GM18858 (cell line): ENCODE data around the gene OLFML1.

Source experiments
- ATAC-seq: cut with Tn5 transposase; IDR thresholded peaks from one replicate; pipeline ENCODE4 v1.9.1; 2021; ENCODE audit not compliant: unreplicated experiment

Gene OLFML1

GRCh38 chr11:7485186-7486097 lies at the start of gene OLFML1:
TSS of gene OLFML1 (plus strand) at chr11:7485506. CDS start at chr11:7485876, 370 bp downstream.
- no peak for ATAC-seq

DNA sequence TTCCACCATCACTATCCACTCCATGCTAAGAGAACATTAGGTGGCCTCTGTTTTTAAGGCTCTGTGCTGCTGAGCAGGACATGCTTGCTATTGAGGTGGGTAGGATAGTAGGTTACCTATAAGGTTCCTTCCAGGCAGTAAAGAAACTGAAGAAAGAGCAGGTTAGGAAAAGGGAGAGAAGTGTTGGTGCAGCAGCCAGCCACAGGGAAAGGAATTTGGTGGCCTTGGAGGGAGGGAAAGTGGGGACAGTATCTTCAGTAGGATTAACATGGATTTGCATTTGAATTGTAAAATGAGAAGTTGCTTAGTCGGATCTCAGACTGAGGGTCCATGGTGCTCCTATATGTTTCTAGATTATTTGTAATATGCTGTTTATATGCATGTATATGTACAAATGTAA lies 49.2 kb upstream of the OLFML1 start:
- no peak for ATAC-seq

DNA sequence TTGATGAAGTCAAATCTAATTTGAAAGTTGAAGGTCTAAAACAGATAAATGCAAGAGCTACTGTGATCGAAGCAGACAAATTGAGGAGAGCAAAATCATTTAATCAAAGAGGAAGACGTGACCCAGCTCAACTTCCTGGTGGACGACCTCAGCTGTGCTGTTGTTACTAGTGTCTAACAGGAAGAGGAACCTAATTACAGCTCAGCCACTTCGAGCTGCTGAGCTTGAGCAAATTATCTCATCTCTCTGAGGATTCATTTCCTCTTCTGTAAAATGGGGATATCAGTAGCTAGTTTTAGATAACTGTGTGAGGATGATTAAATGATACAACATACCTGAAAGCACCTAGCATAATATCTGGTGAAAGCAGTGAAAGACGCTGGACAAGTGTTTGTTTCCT lies 48.6 kb upstream of the OLFML1 start:
- ATAC-seq, result peak; percentile 81

GRCh38 chr11:7437696-7438095 lies 47.6 kb upstream of the OLFML1 start:
- ATAC-seq, result no peak

GRCh38 chr11:7439746-7440320 lies 45.5 kb upstream of the OLFML1 start:
- ATAC-seq, result no peak

- peak; percentile 84 for ATAC-seq
Observed at GRCh38 chr11:7442588-7443215, 42.6 kb upstream of the OLFML1 start.

GRCh38 chr11:7444091-7444981 lies 41.0 kb upstream of the OLFML1 start:
- no peak for ATAC-seq

DNA sequence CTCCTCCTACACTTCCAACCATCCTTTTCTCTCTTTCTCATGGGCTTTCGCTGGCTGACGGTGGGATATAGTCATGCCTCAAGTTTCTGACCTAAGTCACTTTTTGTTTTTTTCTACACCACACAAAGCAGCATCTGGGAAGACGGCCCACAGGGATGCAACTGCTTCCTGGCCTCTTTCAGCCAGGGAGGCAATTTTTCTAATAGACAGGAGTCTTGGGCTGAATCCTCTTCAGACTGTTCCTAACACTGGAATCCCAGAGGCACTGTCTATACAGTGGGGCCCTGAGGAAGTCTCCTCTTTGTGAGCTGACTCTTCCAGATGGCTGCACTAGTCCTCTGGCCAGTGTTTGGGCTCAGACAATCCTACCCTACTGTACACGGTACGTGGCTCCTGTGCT lies 39.7 kb upstream of the OLFML1 start:
- ATAC-seq, result no peak

- no peak for ATAC-seq
Observed at GRCh38 chr11:7448201-7448600, 37.1 kb upstream of the OLFML1 start.

GRCh38 chr11:7449211-7449840 lies 36.0 kb upstream of the OLFML1 start:
- ATAC-seq, result no peak

- ATAC-seq, result no peak
Observed at GRCh38 chr11:7449841-7450214, 35.5 kb upstream of the OLFML1 start.

- ATAC-seq, result no peak
Observed at GRCh38 chr11:7450836-7451235, 34.5 kb upstream of the OLFML1 start.

DNA sequence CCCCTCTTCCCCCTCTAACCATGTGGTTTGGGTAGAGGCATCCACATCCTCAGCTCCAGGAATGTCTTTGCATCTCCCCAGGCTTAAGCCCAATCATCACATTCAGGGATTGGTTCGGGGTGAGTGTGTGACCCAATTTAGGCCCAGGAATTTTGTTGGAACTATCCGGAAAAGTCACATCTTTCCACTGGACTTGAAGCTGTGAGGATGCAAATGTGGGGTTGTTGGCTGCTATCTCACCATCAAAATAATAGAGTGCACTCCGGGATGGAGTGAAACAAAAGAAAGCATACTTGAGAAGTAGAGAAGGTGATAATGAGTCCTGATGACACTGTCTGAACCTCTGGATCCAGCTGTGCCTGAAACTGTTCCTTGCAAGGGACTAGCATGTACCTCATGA lies 33.8 kb upstream of the OLFML1 start:
- ATAC-seq, result no peak

DNA sequence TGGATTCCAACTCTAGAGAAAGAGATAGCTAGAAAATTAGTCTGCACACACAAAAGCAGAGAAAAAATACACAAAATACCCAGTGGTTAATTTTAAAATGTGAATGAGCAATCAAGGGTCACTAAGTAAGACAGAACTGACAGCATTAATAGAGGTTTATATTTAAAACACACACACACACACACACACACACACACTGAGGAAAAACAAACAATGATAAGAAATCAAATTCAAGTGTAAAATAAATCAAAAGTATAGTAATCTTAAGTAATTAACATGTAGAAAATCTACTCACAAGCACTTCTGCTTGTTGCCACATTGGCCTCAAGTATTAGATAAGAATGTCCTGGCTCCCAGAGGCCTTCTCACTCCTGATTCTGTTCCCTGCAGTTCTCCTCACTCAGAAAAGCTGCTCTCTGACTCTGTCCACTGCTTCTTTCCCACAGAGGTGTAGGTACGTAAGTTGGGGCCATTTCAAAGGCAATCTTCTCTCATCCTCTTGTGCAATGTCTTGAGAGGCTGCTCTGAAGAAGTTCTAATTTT lies 33.3 kb upstream of the OLFML1 start:
- no peak for ATAC-seq

DNA sequence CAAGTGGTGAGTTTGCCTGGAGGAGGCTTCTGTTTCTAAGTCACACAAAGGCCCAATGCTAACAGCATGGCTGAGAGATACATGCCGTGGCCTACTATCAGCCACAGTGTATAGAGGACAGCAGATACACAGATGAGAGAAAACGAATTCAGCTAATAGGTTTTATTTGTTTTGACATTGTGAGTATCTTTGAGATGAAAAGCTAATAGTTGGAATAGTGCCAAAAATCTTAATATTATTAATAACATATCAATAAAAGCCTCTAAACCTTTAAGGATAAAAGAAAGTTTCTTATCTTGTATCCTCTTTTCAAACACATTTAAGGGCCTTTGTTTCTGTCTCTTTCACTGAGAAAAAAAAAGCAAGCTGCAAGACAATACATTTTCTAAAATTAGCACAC lies 30.5 kb upstream of the OLFML1 start:
- no peak for ATAC-seq

GRCh38 chr11:7457211-7457610 lies 28.1 kb upstream of the OLFML1 start:
- ATAC-seq, result no peak

DNA sequence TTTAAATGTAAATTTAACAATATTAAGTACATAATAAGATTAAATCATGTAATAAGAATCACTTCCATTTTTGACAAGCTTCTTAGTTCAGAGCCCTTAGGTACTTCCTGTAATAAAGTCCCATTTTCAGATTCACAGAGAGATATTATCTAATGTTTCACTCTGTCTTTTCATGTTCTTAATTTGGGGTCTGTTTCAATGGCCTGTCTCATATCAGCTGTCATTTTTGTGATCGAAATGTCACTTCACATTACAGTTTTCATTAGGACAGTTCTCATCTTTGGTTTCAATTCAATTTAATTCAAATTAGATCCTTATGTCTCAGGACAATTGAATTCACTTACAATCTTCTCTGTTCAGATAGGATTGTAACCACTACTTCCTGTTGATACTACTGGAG lies 22.6 kb upstream of the OLFML1 start:
- no peak for ATAC-seq

GRCh38 chr11:7467652-7468051 lies 17.7 kb upstream of the OLFML1 start:
- no peak for ATAC-seq

GRCh38 chr11:7469351-7469865 lies 15.9 kb upstream of the OLFML1 start:
- ATAC-seq, result no peak

DNA sequence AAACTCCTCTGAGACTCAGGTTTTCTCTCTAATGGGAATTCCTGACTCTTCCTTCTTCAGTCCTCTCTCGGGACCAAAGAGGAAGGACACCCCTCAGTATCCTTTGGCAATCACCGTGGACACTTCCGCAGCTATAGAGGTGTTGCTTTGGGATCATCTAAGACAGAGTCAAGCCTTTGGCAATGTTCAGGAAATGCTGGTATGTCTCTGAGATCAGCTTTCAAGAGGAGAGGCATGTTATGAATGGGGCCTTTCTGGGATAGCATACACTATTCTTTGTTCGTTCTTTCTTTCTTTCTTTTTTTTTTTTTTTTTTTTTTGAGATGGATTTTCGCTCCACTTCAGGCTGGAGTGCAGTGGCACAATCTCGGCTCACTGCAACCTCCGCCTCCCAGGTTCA lies 14.2 kb upstream of the OLFML1 start:
- no peak for ATAC-seq
